Rectal smooth muscle tissue (tissue), 1 donor: ENCODE results near the gene ADAT3.
"Not testable (repeated sequence)": the region's sequence is repeated elsewhere in the genome, so short reads cannot be mapped to it uniquely, and the experiment has no call there.

Experiments used
- H3K27ac ChIP-seq: one replicate; pipeline ENCODE4 v1.7.0; 2013; ENCODE audit warnings: low read depth, low read length, inconsistent platforms
- H3K27me3 ChIP-seq: one replicate; pipeline ENCODE4 v1.7.0; 2013; ENCODE audit warnings: low read length; ENCODE audit not compliant: control insufficient read depth, insufficient read depth
- H3K36me3 ChIP-seq: one replicate; pipeline ENCODE4 v1.7.0; 2013; ENCODE audit warnings: low read length; ENCODE audit not compliant: control insufficient read depth, insufficient read depth
- H3K4me1 ChIP-seq: one replicate; pipeline ENCODE4 v1.7.0; 2013; ENCODE audit warnings: low read length; ENCODE audit not compliant: control insufficient read depth, insufficient read depth
- H3K4me3 ChIP-seq: one replicate; pipeline ENCODE4 v1.7.0; 2013; ENCODE audit warnings: low read length
- H3K9ac ChIP-seq: one replicate; pipeline ENCODE4 v1.7.0; 2013; ENCODE audit warnings: low read length

Gene ADAT3

GRCh38 chr19:1873524-1874473, 31.4 kb upstream of the ADAT3 start:
- Histone ChIP-seq H3K4me3 (peak overlapping the region; percentile 32), H3K36me3 (no peaks in the 10 kb centered on the region), H3K27me3 (no peaks in the 10 kb centered on the region), H3K27ac (peak overlapping the region; percentile 54), H3K4me1 (peaks cover 13% of the 10 kb centered on the region), H3K9ac (no peak overlapping the region)

- Histone ChIP-seq H3K36me3 (no peaks in the 10 kb centered on the region), H3K4me3 (peak overlapping the region; percentile 99), H3K27me3 (no peaks in the 10 kb centered on the region), H3K9ac (no peak overlapping the region), H3K27ac (peak overlapping the region; percentile 56), H3K4me1 (peaks cover 13% of the 10 kb centered on the region)
Measured at GRCh38 chr19:1874554-1875185, 30.5 kb upstream of the ADAT3 start.

- Histone ChIP-seq H3K4me1 (peaks cover 13% of the 10 kb centered on the region), H3K9ac (peak overlapping the region; percentile 78), H3K27ac (peak overlapping the region; percentile 89), H3K4me3 (peak overlapping the region; percentile 99)
- H3K36me3 ChIP-seq, H3K27me3 ChIP-seq: not testable (repeated sequence)
Measured at GRCh38 chr19:1875265-1875645, 29.9 kb upstream of the ADAT3 start.

- Histone ChIP-seq H3K9ac (peak overlapping the region; percentile 78), H3K27me3 (no peaks in the 10 kb centered on the region), H3K36me3 (peaks cover 4% of the 10 kb centered on the region), H3K27ac (peak overlapping the region; percentile 89), H3K4me1 (peaks cover 13% of the 10 kb centered on the region), H3K4me3 (peak overlapping the region; percentile 99)
Measured at GRCh38 chr19:1875646-1876495, 29.3 kb upstream of the ADAT3 start.

- peak overlapping the region; percentile 13 for H3K9ac ChIP-seq
- H3K27ac ChIP-seq = peak overlapping the region; percentile 89
Measured at GRCh38 chr19:1876496-1877279, 28.5 kb upstream of the ADAT3 start.

GRCh38 chr19:1877280-1877660, 27.9 kb upstream of the ADAT3 start:
- H3K27ac ChIP-seq, H3K36me3 ChIP-seq, H3K4me3 ChIP-seq, H3K9ac ChIP-seq, H3K27me3 ChIP-seq: not testable (repeated sequence)
- H3K4me1 ChIP-seq = peaks cover 15% of the 10 kb centered on the region

More at GRCh38 chr19:1876496-1877279, 28.5 kb upstream of the ADAT3 start:
- not testable (repeated sequence) for H3K36me3 ChIP-seq, H3K27me3 ChIP-seq
- Histone ChIP-seq H3K4me3 (peak overlapping the region; percentile 99), H3K4me1 (peaks cover 13% of the 10 kb centered on the region)

GRCh38 chr19:1878583-1878982, 26.6 kb upstream of the ADAT3 start:
- not testable (repeated sequence) for H3K9ac ChIP-seq, H3K27ac ChIP-seq, H3K27me3 ChIP-seq, H3K4me3 ChIP-seq, H3K36me3 ChIP-seq
- H3K4me1 ChIP-seq = peaks cover 17% of the 10 kb centered on the region

GRCh38 chr19:1879982-1880381, 25.2 kb upstream of the ADAT3 start:
- not testable (repeated sequence) for H3K36me3 ChIP-seq, H3K27me3 ChIP-seq, H3K9ac ChIP-seq, H3K27ac ChIP-seq, H3K4me3 ChIP-seq
- H3K4me1 ChIP-seq = peaks cover 24% of the 10 kb centered on the region

GRCh38 chr19:1880611-1881392, 24.4 kb upstream of the ADAT3 start:
- Histone ChIP-seq H3K9ac (no peak overlapping the region), H3K4me1 (peaks cover 24% of the 10 kb centered on the region), H3K27ac (no peak overlapping the region)

GRCh38 chr19:1881393-1882088, 23.7 kb upstream of the ADAT3 start:
- not testable (repeated sequence) for H3K27ac ChIP-seq, H3K36me3 ChIP-seq, H3K9ac ChIP-seq, H3K27me3 ChIP-seq, H3K4me3 ChIP-seq
- peaks cover 22% of the 10 kb centered on the region for H3K4me1 ChIP-seq

More at GRCh38 chr19:1880611-1881392, 24.4 kb upstream of the ADAT3 start:
- no peaks in the 10 kb centered on the region for H3K27me3 ChIP-seq
- H3K4me3 ChIP-seq = no peak overlapping the region
- peaks cover 10% of the 10 kb centered on the region for H3K36me3 ChIP-seq
